Astrocyte of the spinal cord (primary cell): Measurements from ENCODE around the gene KIF26B.

Experiments
- DNase-seq: peaks from one replicate; pipeline ENCODE4 v3.0.0; 2011; ENCODE audit warnings: low read depth, low spot score
- H3K4me3 ChIP-seq: 2 replicates; pipeline ENCODE4 v1.5.1; 2011; ENCODE audit warnings: low read depth, mild to moderate bottlenecking, low read length, moderate library complexity
- in situ Hi-C: cut with HindIII; loops from 2 replicates; pipeline ENCODE4 v1.10.0; 2017; ENCODE audit warnings: low sequenced_read_pairs
- TF ChIP-seq, protein P1 (sequence below): IDR thresholded peaks from 2 replicates; pipeline ENCODE4 v1.5.1; 2012; ENCODE audit warnings: low read depth, mild to moderate bottlenecking, low read length, inconsistent platforms

The KIF26B gene

GRCh38 chr1:245156736-245157505 lies 2.1 kb downstream of the KIF26B start:
- DNase-seq, result peak; percentile 57
- in situ Hi-C loops, result no loop called here
- peak overlapping the region; percentile 89 for H3K4me3 ChIP-seq
- TF ChIP-seq, protein P1, sequence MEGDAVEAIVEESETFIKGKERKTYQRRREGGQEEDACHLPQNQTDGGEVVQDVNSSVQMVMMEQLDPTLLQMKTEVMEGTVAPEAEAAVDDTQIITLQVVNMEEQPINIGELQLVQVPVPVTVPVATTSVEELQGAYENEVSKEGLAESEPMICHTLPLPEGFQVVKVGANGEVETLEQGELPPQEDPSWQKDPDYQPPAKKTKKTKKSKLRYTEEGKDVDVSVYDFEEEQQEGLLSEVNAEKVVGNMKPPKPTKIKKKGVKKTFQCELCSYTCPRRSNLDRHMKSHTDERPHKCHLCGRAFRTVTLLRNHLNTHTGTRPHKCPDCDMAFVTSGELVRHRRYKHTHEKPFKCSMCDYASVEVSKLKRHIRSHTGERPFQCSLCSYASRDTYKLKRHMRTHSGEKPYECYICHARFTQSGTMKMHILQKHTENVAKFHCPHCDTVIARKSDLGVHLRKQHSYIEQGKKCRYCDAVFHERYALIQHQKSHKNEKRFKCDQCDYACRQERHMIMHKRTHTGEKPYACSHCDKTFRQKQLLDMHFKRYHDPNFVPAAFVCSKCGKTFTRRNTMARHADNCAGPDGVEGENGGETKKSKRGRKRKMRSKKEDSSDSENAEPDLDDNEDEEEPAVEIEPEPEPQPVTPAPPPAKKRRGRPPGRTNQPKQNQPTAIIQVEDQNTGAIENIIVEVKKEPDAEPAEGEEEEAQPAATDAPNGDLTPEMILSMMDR, result no peak

DNA sequence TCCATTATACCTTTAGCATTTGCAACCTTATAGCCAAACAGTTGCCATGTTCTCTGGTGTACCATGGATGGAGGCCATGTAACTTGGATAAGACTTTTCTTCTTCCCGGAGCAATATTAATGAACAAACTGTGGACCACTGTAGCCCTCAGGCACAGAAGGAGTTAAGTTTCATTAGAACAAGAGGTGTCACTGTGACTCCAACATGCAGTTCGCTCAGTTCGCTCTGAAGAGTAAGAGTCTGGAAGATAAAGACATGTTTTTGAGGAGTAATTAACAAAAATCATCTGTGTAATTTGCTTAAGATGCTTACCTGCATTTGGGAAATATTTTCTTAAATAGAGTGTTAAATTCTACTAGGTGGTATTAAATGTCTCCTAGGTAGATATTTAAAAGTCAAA lies 4.1 kb downstream of the KIF26B start:
- in situ Hi-C loops, result no loop called here
- H3K4me3 ChIP-seq, result no peak overlapping the region
- no peak for DNase-seq
- TF ChIP-seq, protein P1, result no peak

DNA sequence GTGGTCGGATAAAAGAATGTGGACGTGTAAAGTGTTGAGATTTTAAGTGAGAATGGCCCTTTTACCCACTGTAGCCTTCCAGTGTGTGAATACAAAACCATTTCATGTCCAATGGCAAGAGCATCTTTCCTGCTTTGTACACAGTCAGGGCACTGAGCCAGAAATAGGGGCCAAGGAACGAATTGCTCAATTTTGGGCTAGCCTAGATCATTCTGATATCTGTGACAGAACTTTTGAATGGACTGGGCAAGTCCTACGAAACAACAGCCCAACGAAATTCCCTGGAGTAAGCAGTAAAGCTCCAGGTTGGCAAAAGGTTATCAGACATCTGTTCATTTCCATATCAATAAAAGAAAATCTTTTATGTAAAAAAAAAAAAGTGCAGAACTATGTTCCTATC lies 5.5 kb downstream of the KIF26B start:
- TF ChIP-seq, protein P1, result no peak
- H3K4me3 ChIP-seq, result no peak overlapping the region
- DNase-seq, result no peak
- in situ Hi-C loops, result no loop called here

GRCh38 chr1:245160741-245161400 lies 6.1 kb downstream of the KIF26B start:
- in situ Hi-C loops, result no loop called here
- no peak for DNase-seq
- no peak overlapping the region for H3K4me3 ChIP-seq
- TF ChIP-seq, protein P1, result no peak

- no peak overlapping the region for H3K4me3 ChIP-seq
- TF ChIP-seq, protein P1, result no peak
- no peak for DNase-seq
- in situ Hi-C loops, result no loop called here
Measured at GRCh38 chr1:245161866-245162265, 7.1 kb downstream of the KIF26B start.

GRCh38 chr1:245166471-245166885 lies 11.7 kb downstream of the KIF26B start:
- H3K4me3 ChIP-seq, result peak overlapping the region; percentile 20
- in situ Hi-C loops, result no loop called here
- no peak for DNase-seq
- TF ChIP-seq, protein P1, result no peak
